ENCODE data around the gene C17orf107. TPM values are rescaled to one million over a fixed set of nuclear protein-coding genes. Genes with fewer than 3 reads are reported as not detected.
"Not testable (repeated sequence)": the region's sequence is repeated elsewhere in the genome, so short reads cannot be mapped to it uniquely, and the experiment has no call there.

The C17orf107 gene
- total RNA-seq, 1 donor from 2014 or later, result 2.2 TPM

GRCh38 chr17:4854111-4854681 lies 45.1 kb upstream of the C17orf107 start:
- no peak for TF ChIP-seq CTCF (IDR thresholded peaks at IDR 0.05)
- Histone ChIP-seq H3K4me1 (peaks cover 75% of the 10 kb centered on the region), H3K9me3 (no peaks in the 10 kb centered on the region), H3K27ac (peak overlapping the region; percentile 13), H3K4me3 (no peak overlapping the region), H3K27me3 (ENCODE audit: low read depth) (no peaks in the 10 kb centered on the region), H3K36me3 (peaks cover 1% of the 10 kb centered on the region)
- DNase-seq, result no peak
- ATAC-seq, result peak in 1 of 2 donors; percentile 30
- intact Hi-C loops (cut with DNase I), result no loop called here

GRCh38 chr17:4856271-4856936 lies 42.9 kb upstream of the C17orf107 start:
- Histone ChIP-seq H3K4me3 (no peak overlapping the region), H3K27ac (peak overlapping the region; percentile 47), H3K4me1 (peaks cover 66% of the 10 kb centered on the region), H3K27me3 (ENCODE audit: low read depth) (no peaks in the 10 kb centered on the region), H3K36me3 (peaks cover 12% of the 10 kb centered on the region), H3K9me3 (no peaks in the 10 kb centered on the region)
- intact Hi-C loops (cut with DNase I), result no loop called here
- no peak for TF ChIP-seq CTCF (IDR thresholded peaks at IDR 0.05)
- ATAC-seq, result no peak
- DNase-seq, result no peak

GRCh38 chr17:4856937-4857314 lies 42.4 kb upstream of the C17orf107 start:
- TF ChIP-seq CTCF (IDR thresholded peaks at IDR 0.05), result no peak
- ATAC-seq (no peak), DNase-seq (no peak)
- H3K9me3 ChIP-seq, result no peaks in the 10 kb centered on the region
- no peaks in the 10 kb centered on the region for H3K27me3 ChIP-seq (ENCODE audit: low read depth)
- H3K36me3 ChIP-seq, result peaks cover 17% of the 10 kb centered on the region
- H3K27ac ChIP-seq, result peak overlapping the region; percentile 47
- H3K4me1 ChIP-seq, result peaks cover 60% of the 10 kb centered on the region
- no peak overlapping the region for H3K4me3 ChIP-seq
- intact Hi-C loops (cut with DNase I), result no loop called here

- intact Hi-C loops (cut with DNase I), result not testable (repeated sequence)
- H3K4me1 ChIP-seq, result peaks cover 56% of the 10 kb centered on the region
Observed at GRCh38 chr17:4857347-4857746, 42.0 kb upstream of the C17orf107 start.

GRCh38 chr17:4858068-4858881 lies 41.1 kb upstream of the C17orf107 start:
- Histone ChIP-seq H3K4me3 (peak overlapping the region; percentile 35), H3K27me3 (ENCODE audit: low read depth) (no peaks in the 10 kb centered on the region), H3K4me1 (peaks cover 62% of the 10 kb centered on the region), H3K36me3 (peaks cover 17% of the 10 kb centered on the region), H3K9me3 (no peaks in the 10 kb centered on the region), H3K27ac (peak overlapping the region; percentile 69)
- intact Hi-C loops (cut with DNase I), result no loop called here
- peak; percentile 37 to 43 for ATAC-seq
- TF ChIP-seq CTCF (IDR thresholded peaks at IDR 0.05), result no peak
- DNase-seq, result no peak

More at GRCh38 chr17:4857347-4857746, 42.0 kb upstream of the C17orf107 start:
- not testable (repeated sequence) for H3K9me3 ChIP-seq; H3K27me3 ChIP-seq (ENCODE audit: low read depth); H3K4me3 ChIP-seq; DNase-seq; ATAC-seq
- H3K36me3 ChIP-seq, result peaks cover 17% of the 10 kb centered on the region
- H3K27ac ChIP-seq, result peak overlapping the region; percentile 69

All from lower lobe of right lung (tissue), 2 donors.